Mesothelial cell of epicardium (in vitro differentiated cells): ENCODE data around the gene OCEL1. TPM values are rescaled to one million over a fixed set of nuclear protein-coding genes. Genes with fewer than 3 reads are reported as not detected.

Source experiments
- DNase-seq, 2 experiments: peaks; one replicate each; pipeline ENCODE4 v3.0.0; 2021; ENCODE audit warnings: low spot score in 2 of 2; ENCODE audit not compliant: unreplicated experiment in 2 of 2
- H3K27ac Mint-ChIP-seq: 2 replicates; pipeline ENCODE4 v1.8.0; 2021; ENCODE audit warnings: mixed read lengths
- H3K27me3 Mint-ChIP-seq: 2 replicates; pipeline ENCODE4 v1.8.0; 2021; ENCODE audit warnings: low read depth, mixed read lengths
- H3K36me3 Mint-ChIP-seq: 2 replicates; pipeline ENCODE4 v1.8.0; 2021; ENCODE audit warnings: mixed read lengths
- H3K4me1 Mint-ChIP-seq: 2 replicates; pipeline ENCODE4 v1.8.0; 2021; ENCODE audit warnings: mixed read lengths
- H3K4me3 Mint-ChIP-seq: 2 replicates; pipeline ENCODE4 v1.8.0; 2021; ENCODE audit warnings: mild to moderate bottlenecking, moderate library complexity, mixed read lengths
- H3K9me3 Mint-ChIP-seq: 2 replicates; pipeline ENCODE4 v1.8.0; 2021; ENCODE audit warnings: mixed read lengths
- CTCF ChIP-seq: fragments of 200-600 bp; sonication (generic); IDR thresholded peaks from one replicate; pipeline ENCODE4 v1.5.0; 2021; ENCODE audit warnings: antibody characterized with exemption; ENCODE audit not compliant: unreplicated experiment
- total RNA-seq: library from RNA; stranded (reverse); gene quantifications from 3 replicates; pipeline ENCODE4 v1.2.1, GENCODE V29; 2021

The OCEL1 gene
- total RNA-seq, 1 donor from 2014 or later = 19.2 TPM

GRCh38 chr19:17196610-17197009 lies 29.4 kb upstream of the OCEL1 start:
- Mint-ChIP-seq H3K9me3 (no peaks in the 10 kb centered on the region), H3K4me1 (no peaks in the 10 kb centered on the region), H3K27ac (no peak overlapping the region), H3K36me3 (peaks cover 45% of the 10 kb centered on the region), H3K27me3 (no peaks in the 10 kb centered on the region), H3K4me3 (no peak overlapping the region)
- DNase-seq = no peak
- TF ChIP-seq CTCF = no peak

GRCh38 chr19:17197666-17198065 lies 28.4 kb upstream of the OCEL1 start:
- no peaks in the 10 kb centered on the region for H3K9me3 Mint-ChIP-seq

GRCh38 chr19:17200408-17201079 lies 25.5 kb upstream of the OCEL1 start:
- Mint-ChIP-seq H3K4me3 (no peak overlapping the region), H3K27me3 (no peaks in the 10 kb centered on the region), H3K4me1 (no peaks in the 10 kb centered on the region), H3K36me3 (peaks cover 55% of the 10 kb centered on the region), H3K27ac (no peak overlapping the region), H3K9me3 (no peaks in the 10 kb centered on the region)
- DNase-seq = no peak
- TF ChIP-seq CTCF = no peak

More at GRCh38 chr19:17197666-17198065, 28.4 kb upstream of the OCEL1 start:
- H3K36me3 Mint-ChIP-seq = peaks cover 55% of the 10 kb centered on the region
- H3K4me1 Mint-ChIP-seq = no peaks in the 10 kb centered on the region
- H3K27me3 Mint-ChIP-seq = no peaks in the 10 kb centered on the region
- no peak for DNase-seq
- H3K4me3 Mint-ChIP-seq = no peak overlapping the region
- no peak overlapping the region for H3K27ac Mint-ChIP-seq
- TF ChIP-seq CTCF = no peak

- H3K27me3 Mint-ChIP-seq = no peaks in the 10 kb centered on the region
- H3K36me3 Mint-ChIP-seq = peaks cover 48% of the 10 kb centered on the region
- H3K27ac Mint-ChIP-seq = no peak overlapping the region
- no peak for DNase-seq
- no peak overlapping the region for H3K4me3 Mint-ChIP-seq
- no peaks in the 10 kb centered on the region for H3K9me3 Mint-ChIP-seq
- TF ChIP-seq CTCF = no peak
- no peaks in the 10 kb centered on the region for H3K4me1 Mint-ChIP-seq
Measured at GRCh38 chr19:17202249-17202648, 23.8 kb upstream of the OCEL1 start.

GRCh38 chr19:17202713-17203112 lies 23.3 kb upstream of the OCEL1 start:
- Mint-ChIP-seq H3K4me1 (no peaks in the 10 kb centered on the region), H3K36me3 (peaks cover 43% of the 10 kb centered on the region), H3K9me3 (no peaks in the 10 kb centered on the region), H3K4me3 (no peak overlapping the region), H3K27ac (no peak overlapping the region), H3K27me3 (no peaks in the 10 kb centered on the region)
- no peak for TF ChIP-seq CTCF
- no peak for DNase-seq
